H1 (cell line): ENCODE results near the gene OSBPL9. TPM values are rescaled to one million over a fixed set of nuclear protein-coding genes. Genes with fewer than 3 reads are reported as not detected.

Experiments used
- CTCF ChIA-PET: fragments of 300-600 bp; sonication (Branson Sonifier 250); formaldehyde crosslinking; loops from one replicate; lab custom pipeline; 2021; ENCODE audit not compliant: partially characterized antibody; lab: Charles Lee
- POLR2A ChIA-PET: fragments of 300-600 bp; sonication (Branson Sonifier 250); formaldehyde crosslinking; loops from one replicate; lab custom pipeline; 2021; ENCODE audit warnings: inconsistent platforms; ENCODE audit not compliant: partially characterized antibody; lab: Charles Lee
- DNase-seq, 2 experiments: peaks; one replicate each; pipeline versions ENCODE4 v3.0.0 to v3.0.0-alpha.2; 2010 to 2022; ENCODE audit warnings: low spot score in 2 of 2, low read depth in 1 of 2, mixed read lengths in 1 of 2
- FAIRE-seq: peaks from 2 replicates; lab custom pipeline; 2011; peaks lifted over from hg19 to GRCh38; lab: Jason Lieb, UNC
- H2AFZ ChIP-seq: 2 replicates; pipeline ENCODE4 v1.8.1; 2012; ENCODE audit warnings: low read length, inconsistent platforms
- H2AK5ac ChIP-seq: 2 replicates; pipeline ENCODE4 v1.6.1; 2013; ENCODE audit warnings: low read depth, low read length
- H2BK120ac ChIP-seq: replicated peaks from 2 replicates; pipeline ENCODE3; 2013; ENCODE audit warnings: low read depth, low read length, inconsistent platforms
- H2BK12ac ChIP-seq: 2 replicates; pipeline ENCODE4 v1.6.1; 2013; ENCODE audit warnings: low read depth, low read length
- H2BK15ac ChIP-seq: 2 replicates; pipeline ENCODE4 v1.6.1; 2013; ENCODE audit warnings: low read length
- H2BK20ac ChIP-seq: 2 replicates; pipeline ENCODE4 v1.6.1; 2013; ENCODE audit warnings: low read length
- H2BK5ac ChIP-seq: 2 replicates; pipeline ENCODE4 v1.6.1; 2013; ENCODE audit warnings: low read depth, low read length
- H3K14ac ChIP-seq: 2 replicates; pipeline ENCODE4 v1.6.1; 2013; ENCODE audit warnings: inconsistent platforms; ENCODE audit not compliant: insufficient read length
- H3K18ac ChIP-seq: 2 replicates; pipeline ENCODE4 v1.6.1; 2013; ENCODE audit warnings: low read length; ENCODE audit errors: extremely low read depth
- H3K23ac ChIP-seq: 2 replicates; pipeline ENCODE4 v1.6.1; 2013; ENCODE audit warnings: inconsistent platforms; ENCODE audit not compliant: insufficient read length
- H3K23me2 ChIP-seq: 2 replicates; pipeline ENCODE4 v1.6.1; 2013; ENCODE audit warnings: low read depth, low read length
- H3K27ac ChIP-seq: 2 replicates; pipeline ENCODE4 v1.6.1; 2011; ENCODE audit warnings: low read depth, low read length, inconsistent platforms
- H3K27me3 ChIP-seq, 4 experiments: replicated peaks in 1 of 4; 1 replicate in 1 of 4; 2 replicates in 3 of 4; pipeline versions ENCODE4 v1.6.1 to v1.8.1; 2011 to 2013; ENCODE audit warnings: low read length in 3 of 4, mild to moderate bottlenecking in 3 of 4, inconsistent platforms in 2 of 4, mixed read lengths in 2 of 4, moderate library complexity in 1 of 4; ENCODE audit not compliant: control insufficient read depth in 3 of 4, insufficient read depth in 3 of 4; ENCODE audit errors: extremely low read depth in 1 of 4
- H3K36me3 ChIP-seq, 4 experiments: 2 replicates each; pipeline versions ENCODE4 v1.6.1 to v1.8.1; 2011 to 2013; ENCODE audit warnings: mild to moderate bottlenecking in 4 of 4, low read length in 3 of 4, moderate library complexity in 2 of 4, control low read depth in 1 of 4, inconsistent platforms in 1 of 4; ENCODE audit not compliant: insufficient read depth in 4 of 4, control insufficient read depth in 2 of 4
- H3K4ac ChIP-seq: replicated peaks from 2 replicates; pipeline ENCODE3; 2013; ENCODE audit warnings: low read length, low read depth, mixed read lengths, inconsistent platforms; ENCODE audit not compliant: insufficient read length
- H3K4me1 ChIP-seq, 4 experiments: replicated peaks in 1 of 4; 1 replicate in 1 of 4; 2 replicates in 3 of 4; pipeline versions ENCODE4 v1.6.1 to v1.8.1; 2011 to 2013; ENCODE audit warnings: low read length in 3 of 4, inconsistent platforms in 2 of 4, mixed read lengths in 1 of 4; ENCODE audit not compliant: insufficient read depth in 4 of 4, control insufficient read depth in 3 of 4
- H3K4me2 ChIP-seq, 2 experiments: 2 replicates each; pipeline versions ENCODE4 v1.6.1 to v1.8.1; 2011 to 2013; ENCODE audit warnings: low read depth in 2 of 2, low read length in 2 of 2, control low read depth in 1 of 2, inconsistent platforms in 1 of 2, mild to moderate bottlenecking in 1 of 2; ENCODE audit not compliant: insufficient read depth in 1 of 2
- H3K4me3 ChIP-seq, 4 experiments: fragments of 200-600, 300-600 bp in 1 of 4; sonication (generic), shearing (Covaris generic), sonication (Bioruptor Twin) in 1 of 4; 2 replicates each; pipeline versions ENCODE4 v1.5.1 to v1.8.1; 2011 to 2016; ENCODE audit warnings: low read length in 4 of 4, low read depth in 3 of 4, control low read depth in 2 of 4, inconsistent platforms in 2 of 4, mild to moderate bottlenecking in 2 of 4, mixed read lengths in 1 of 4, moderate library complexity in 1 of 4; ENCODE audit not compliant: insufficient read depth in 2 of 4; ENCODE audit errors: extremely low read depth in 1 of 4
- H3K56ac ChIP-seq: replicated peaks from 2 replicates; pipeline ENCODE3; 2013; ENCODE audit warnings: low read depth, mild to moderate bottlenecking, mixed read lengths, low read length, inconsistent platforms; ENCODE audit not compliant: insufficient read length
- H3K79me1 ChIP-seq: 2 replicates; pipeline ENCODE4 v1.6.1; 2013; ENCODE audit warnings: low read depth, low read length, control low read depth
- H3K79me2 ChIP-seq, 2 experiments: 2 replicates each; pipeline versions ENCODE4 v1.6.1 to v1.8.1; 2012 to 2013; ENCODE audit warnings: low read length in 2 of 2, mild to moderate bottlenecking in 2 of 2, inconsistent platforms in 1 of 2; ENCODE audit not compliant: insufficient read depth in 2 of 2, control insufficient read depth in 1 of 2
- H3K9ac ChIP-seq, 4 experiments: replicated peaks in 1 of 4; 1 replicate in 1 of 4; 2 replicates in 3 of 4; pipeline versions ENCODE4 v1.6.1 to v1.8.1; 2011 to 2013; ENCODE audit warnings: low read depth in 3 of 4, low read length in 3 of 4, control low read depth in 2 of 4, mild to moderate bottlenecking in 2 of 4, moderate library complexity in 2 of 4, inconsistent platforms in 1 of 4; ENCODE audit errors: extremely low read depth in 1 of 4
- H3K9me3 ChIP-seq, 2 experiments: 2 replicates each; pipeline versions ENCODE4 v1.6.1 to v1.8.1; 2012 to 2013; ENCODE audit warnings: mild to moderate bottlenecking in 2 of 2, moderate library complexity in 2 of 2, control low read depth in 1 of 2, inconsistent platforms in 1 of 2, low read depth in 1 of 2, low read length in 1 of 2, mixed read lengths in 1 of 2; ENCODE audit not compliant: insufficient read depth in 2 of 2
- H4K20me1 ChIP-seq, 2 experiments: replicated peaks in 1 of 2; 2 replicates each; pipeline versions ENCODE3 to v1.8.1; 2011 to 2013; ENCODE audit warnings: inconsistent platforms in 2 of 2, low read length in 2 of 2, mild to moderate bottlenecking in 1 of 2; ENCODE audit not compliant: insufficient read depth in 2 of 2, control insufficient read depth in 1 of 2
- H4K5ac ChIP-seq: 2 replicates; pipeline ENCODE4 v1.6.1; 2013; ENCODE audit warnings: low read length, low read depth, mixed read lengths, inconsistent platforms; ENCODE audit not compliant: insufficient read length
- H4K8ac ChIP-seq: 2 replicates; pipeline ENCODE4 v1.8.0; 2013; ENCODE audit warnings: mild to moderate bottlenecking, moderate library complexity, low read length, inconsistent platforms; ENCODE audit not compliant: insufficient read depth; ENCODE audit errors: extremely low read depth
- H4K91ac ChIP-seq: replicated peaks from 2 replicates; pipeline ENCODE3; 2013; ENCODE audit warnings: low read length, mixed read lengths, inconsistent platforms; ENCODE audit not compliant: insufficient read length
- BRCA1 ChIP-seq: IDR thresholded peaks from 2 replicates; pipeline ENCODE4 v1.6.1; 2012; ENCODE audit warnings: low read depth, low read length, improper control_type of control experiment
- CBX8 ChIP-seq: fragments of 300-800, 300-1000 bp; sonication (generic); IDR thresholded peaks from 2 replicates; pipeline ENCODE4 v1.7.1; 2016; ENCODE audit warnings: low read depth, low read length, borderline replicate concordance
- HDAC2 ChIP-seq, 2 experiments: fragments of 300-600 bp in 1 of 2; sonication (generic) in 1 of 2; IDR thresholded peaks; 2 replicates each; pipeline ENCODE4 v1.6.1; 2011 to 2012; ENCODE audit warnings: low read depth in 2 of 2, low read length in 2 of 2, mild to moderate bottlenecking in 2 of 2, moderate library complexity in 2 of 2, borderline replicate concordance in 1 of 2, inconsistent platforms in 1 of 2
- HDAC6 ChIP-seq: IDR thresholded peaks from one replicate; pipeline ENCODE4 v1.7.1; 2012; ENCODE audit warnings: low read depth, mild to moderate bottlenecking, inconsistent platforms, low read length, moderate library complexity
- RXRA ChIP-seq: IDR thresholded peaks from 2 replicates; pipeline ENCODE4 v1.6.1; 2011; ENCODE audit warnings: low read depth, mild to moderate bottlenecking, low read length, moderate library complexity; ENCODE audit not compliant: insufficient read depth
- TAF7 ChIP-seq: optimal IDR thresholded peaks from 2 replicates; pipeline ENCODE3; 2011; ENCODE audit warnings: low read depth, mild to moderate bottlenecking, inconsistent platforms, low read length, moderate library complexity, borderline replicate concordance
- TBP ChIP-seq: IDR thresholded peaks from 2 replicates; pipeline ENCODE4 v1.6.1; 2011; ENCODE audit warnings: low read depth, low read length, improper control_type of control experiment
- TEAD4 ChIP-seq: IDR thresholded peaks from 2 replicates; pipeline ENCODE4 v1.6.1; 2012; ENCODE audit warnings: low read depth, low read length, inconsistent platforms, mixed read lengths
- USF2 ChIP-seq: IDR thresholded peaks from 2 replicates; pipeline ENCODE4 v1.6.1; 2011; ENCODE audit warnings: low read length, improper control_type of control experiment
- YY1 ChIP-seq: IDR thresholded peaks from 2 replicates; pipeline ENCODE4 v1.6.1; 2011; ENCODE audit warnings: low read depth, mild to moderate bottlenecking, low read length
- WGBS, 2 experiments: shearing (Covaris generic) in 1 of 2; methylation state at CpG; one replicate each; pipeline versions ENCODE4 v1.1.6 to v1.1.7; 2013 to 2015; ENCODE audit warnings: low lambda C conversion rate in 2 of 2, mixed read lengths in 2 of 2, inconsistent platforms in 1 of 2, low coverage in 1 of 2, missing lambda C conversion rate in 1 of 2; ENCODE audit not compliant: insufficient replicate concordance in 2 of 2, insufficient coverage in 1 of 2, insufficient read length in 1 of 2; ENCODE audit errors: extremely low coverage in 1 of 2, missing lambda C conversion rate in 1 of 2; 5-methylcytosine and 5-hydroxymethylcytosine counted together
- polyA plus RNA-seq, 7 experiments: library from polyadenylated mRNA; depleted of rRNA in 3 of 7; stranded (reverse) in 5 of 7; unstranded in 2 of 7; fragments of >200 nt in 5 of 7; fragments of 200-250 nt in 2 of 7; gene quantifications; 1 replicate in 5 of 7; 2 replicates in 1 of 7; 4 replicates in 1 of 7; pipeline versions ENCODE4 v1.2.1 to v1.2.3, GENCODE V29; 2011 to 2013; ENCODE audit warnings: missing spikeins in 2 of 7, mixed read lengths in 2 of 7
- total RNA-seq: library from RNA; stranded (reverse); fragmentation: NEBNext Ultra II Directional; extraction: Animal tissue kit (Norgen Biotek cat#: 25700); gene quantifications from 2 replicates; pipeline ENCODE4 v1.2.1, GENCODE V29; 2021

Gene OSBPL9
- total and polyA plus RNA-seq, 2 of the 8 experiments (the other 6 are each of a cell fraction or from before 2014, with no cell fraction given): 58.2 to 71.6 TPM

- Histone ChIP-seq H3K14ac (no peak overlapping the region), H3K36me3 (peaks cover 26 to 88% (median 75%) of the 10 kb centered on the region in 4 experiments), H4K91ac (no peak overlapping the region), H3K23me2 (no peaks in the 10 kb centered on the region), H3K9ac (no peak overlapping the region), H3K79me2 (no peaks in the 10 kb centered on the region), H3K4ac (no peak overlapping the region), H3K4me2 (no peak overlapping the region), H2BK5ac (no peak overlapping the region), H2AFZ (no peak overlapping the region), H2BK12ac (no peak overlapping the region), H2BK120ac (no peak overlapping the region), H3K4me1 (no peaks in the 10 kb centered on the region), H4K8ac (no peak overlapping the region), H3K18ac (no peak overlapping the region), H3K56ac (no peak overlapping the region), H3K79me1 (no peaks in the 10 kb centered on the region), H2AK5ac (no peak overlapping the region), H3K9me3 (no peaks in the 10 kb centered on the region), H4K20me1 (peaks cover 0 to 3% of the 10 kb centered on the region in 2 experiments), H3K23ac (no peak overlapping the region), H3K4me3 (no peak overlapping the region), H3K27ac (no peak overlapping the region), H2BK15ac (no peak overlapping the region), H2BK20ac (no peak overlapping the region), H4K5ac (no peak overlapping the region), H3K27me3 (no peaks in the 10 kb centered on the region)
- 94% methylated on average over 6 of the region's 6 CpGs; no CpG with 5 or more reads in 1 of the 2 experiments for WGBS, 2 experiments
- TF ChIP-seq HDAC2 (IDR thresholded peaks at IDR 0.05; ENCODE audit: borderline replicate concordance in 1 of 2, low read depth in 2 of 2, low read length in 2 of 2): no peak
- no peak for TF ChIP-seq BRCA1
- no peak for TF ChIP-seq TBP
- TF ChIP-seq TAF7: no peak
- no peak for TF ChIP-seq USF2
- TF ChIP-seq CBX8: no peak
- no peak for TF ChIP-seq RXRA
- TF ChIP-seq TEAD4: no peak
- TF ChIP-seq HDAC6: no peak
- no peak for TF ChIP-seq YY1
- ChIA-PET CTCF (interaction anchor here (3.0 kb wide), 1 partner anchor 22 kb away, joined by 12 read pairs; no protein-coding TSS in a partner anchor), POLR2A (interaction anchor here (0.6 to 1.1 kb wide), 4 partner anchors 10 to 132 kb away, joined by 3 to 4 read pairs (median 3); no protein-coding TSS in a partner anchor)
- DNase-seq (no peak), FAIRE-seq (no peak)
Measured at GRCh38 chr1:51790385-51790784, 173.5 kb downstream of the OSBPL9 start.
